HepG2 (cell line): Measurements from ENCODE around the gene C17orf75. TPM values are rescaled to one million over a fixed set of nuclear protein-coding genes. Genes with fewer than 3 reads are reported as not detected.

ENCODE experiments used
- CTCF ChIP-seq: sonication (generic); formaldehyde crosslinking; IDR thresholded peaks from 2 replicates; pipeline ENCODE4 v1.5.0; 2020; ENCODE audit warnings: mild to moderate bottlenecking, missing genetic modification reagents, moderate library complexity
- FIP1L1 ChIP-seq: fragments of 200-400 bp; formaldehyde crosslinking; IDR thresholded peaks from 2 replicates; pipeline ENCODE4 v1.6.1; 2018; ENCODE audit warnings: low read depth, mild to moderate bottlenecking, low read length, moderate library complexity, borderline replicate concordance; ENCODE audit not compliant: insufficient read depth
- HNRNPL ChIP-seq: fragments of 200-400 bp; formaldehyde crosslinking; IDR thresholded peaks from 2 replicates; pipeline ENCODE4 v1.6.1; 2017; ENCODE audit warnings: mild to moderate bottlenecking, low read depth, low read length
- JDP2 ChIP-seq: sonication (generic); formaldehyde crosslinking; IDR thresholded peaks from 2 replicates; pipeline ENCODE4 v1.8.1; 2022; ENCODE audit warnings: missing genetic modification reagents, borderline replicate concordance
- NFKB2 ChIP-seq: sonication (generic); formaldehyde crosslinking; IDR thresholded peaks from 2 replicates; pipeline ENCODE4 v1.4.0; 2020; ENCODE audit warnings: missing genetic modification reagents, borderline replicate concordance
- NFRKB ChIP-seq: fragments of 450-650 bp; IDR thresholded peaks from 2 replicates; pipeline ENCODE4 v1.6.1; 2017
- POLR2A ChIP-seq, 2 experiments: IDR thresholded peaks; 2 replicates each; pipeline ENCODE4 v1.6.1; 2011; ENCODE audit warnings: low read depth in 2 of 2, low read length in 2 of 2, mild to moderate bottlenecking in 1 of 2, moderate library complexity in 1 of 2; ENCODE audit not compliant: insufficient read depth in 1 of 2
- SKI ChIP-seq: fragments of 450-650 bp; IDR thresholded peaks from one replicate; pipeline ENCODE4 v1.6.1; 2018; ENCODE audit warnings: mild to moderate bottlenecking; ENCODE audit not compliant: partially characterized antibody
- ZBTB20 ChIP-seq: sonication (generic); formaldehyde crosslinking; IDR thresholded peaks from 2 replicates; pipeline ENCODE4 v1.8.1; 2023; ENCODE audit warnings: missing genetic modification reagents, low read depth, mild to moderate bottlenecking, borderline replicate concordance
- ZC3H13 ChIP-seq: sonication (generic); formaldehyde crosslinking; IDR thresholded peaks from 2 replicates; pipeline ENCODE4 v1.8.1; 2023; ENCODE audit warnings: mild to moderate bottlenecking, missing genetic modification reagents, moderate library complexity
- ZNF121 ChIP-seq: sonication (generic); formaldehyde crosslinking; IDR thresholded peaks from 2 replicates; pipeline ENCODE4 v1.5.0; 2020; ENCODE audit warnings: mild to moderate bottlenecking, missing genetic modification reagents
- ZNF138 ChIP-seq: sonication (generic); formaldehyde crosslinking; IDR thresholded peaks from 2 replicates; pipeline ENCODE4 v1.5.0; 2020; ENCODE audit warnings: mild to moderate bottlenecking, low read depth, missing genetic modification reagents
- ZNF160 ChIP-seq: sonication (generic); formaldehyde crosslinking; IDR thresholded peaks from 2 replicates; pipeline ENCODE4 v1.8.0; 2022; ENCODE audit warnings: mild to moderate bottlenecking, inconsistent platforms, missing genetic modification reagents
- ZNF496 ChIP-seq: sonication (generic); formaldehyde crosslinking; IDR thresholded peaks from 2 replicates; pipeline ENCODE4 v1.8.1; 2023; ENCODE audit warnings: mild to moderate bottlenecking, moderate library complexity, missing genetic modification reagents; ENCODE audit not compliant: insufficient replicate concordance
- ZNF567 ChIP-seq: sonication (generic); formaldehyde crosslinking; IDR thresholded peaks from 2 replicates; pipeline ENCODE4 v1.8.1; 2023; ENCODE audit warnings: mild to moderate bottlenecking, missing genetic modification reagents, borderline replicate concordance
- ZNF572 ChIP-seq: sonication (generic); formaldehyde crosslinking; IDR thresholded peaks from 2 replicates; pipeline ENCODE4 v1.5.1; 2020; ENCODE audit warnings: mild to moderate bottlenecking, missing genetic modification reagents
- ZNF782 ChIP-seq: sonication (generic); formaldehyde crosslinking; IDR thresholded peaks from 2 replicates; pipeline ENCODE4 v1.4.0; 2020; ENCODE audit warnings: missing genetic modification reagents, mild to moderate bottlenecking, borderline replicate concordance
- ZSCAN29 ChIP-seq: sonication (generic); formaldehyde crosslinking; conservative IDR thresholded peaks from 2 replicates; pipeline ENCODE4 v1.4.0; 2020; ENCODE audit warnings: mild to moderate bottlenecking, missing genetic modification reagents
- polyA plus RNA-seq, 8 experiments: library from polyadenylated mRNA; depleted of rRNA in 3 of 8; stranded (reverse) in 7 of 8; unstranded in 1 of 8; fragments of >200 nt; fragmentation: Illumina TruSeq in 4 of 8; extraction: Trizol in 4 of 8; gene quantifications; 2 replicates each; pipeline versions ENCODE4 v1.2.1 to v1.2.3, GENCODE V29; 2011 to 2016; ENCODE audit warnings: low read depth in 4 of 8, missing spikeins in 1 of 8, mixed read lengths in 1 of 8; ENCODE audit not compliant: insufficient read depth in 1 of 8
- total RNA-seq, 5 experiments: library from RNA; depleted of rRNA; stranded (reverse); fragments of >200 nt; fragmentation: Illumina TruSeq; extraction: Trizol; gene quantifications; 2 replicates each; pipeline ENCODE4 v1.2.3, GENCODE V29; 2016; ENCODE audit warnings: low read depth in 1 of 5
- TF ChIP-seq, protein P1 (sequence below): sonication (generic); formaldehyde crosslinking; IDR thresholded peaks from 2 replicates; pipeline ENCODE4 v1.4.0; 2020; ENCODE audit warnings: missing genetic modification reagents, borderline replicate concordance
- TF ChIP-seq, protein P2 (sequence below): sonication (generic); IDR thresholded peaks from 2 replicates; pipeline ENCODE4 v1.6.1; 2016; ENCODE audit warnings: low read depth, borderline replicate concordance
- TF ChIP-seq, protein P3 (sequence below): sonication (generic); formaldehyde crosslinking; IDR thresholded peaks from 2 replicates; pipeline ENCODE4 v1.5.1; 2020; ENCODE audit warnings: missing genetic modification reagents, mild to moderate bottlenecking, borderline replicate concordance
- TF ChIP-seq, protein P4 (sequence below): sonication (generic); formaldehyde crosslinking; IDR thresholded peaks from 2 replicates; pipeline ENCODE4 v1.5.0; 2020; ENCODE audit warnings: mild to moderate bottlenecking, missing genetic modification reagents, borderline replicate concordance

Gene C17orf75
- total and polyA plus RNA-seq, 2 of the 13 experiments (the other 11 are each of a cell fraction or from before 2014, with no cell fraction given) = 16.2 to 33.0 TPM

DNA sequence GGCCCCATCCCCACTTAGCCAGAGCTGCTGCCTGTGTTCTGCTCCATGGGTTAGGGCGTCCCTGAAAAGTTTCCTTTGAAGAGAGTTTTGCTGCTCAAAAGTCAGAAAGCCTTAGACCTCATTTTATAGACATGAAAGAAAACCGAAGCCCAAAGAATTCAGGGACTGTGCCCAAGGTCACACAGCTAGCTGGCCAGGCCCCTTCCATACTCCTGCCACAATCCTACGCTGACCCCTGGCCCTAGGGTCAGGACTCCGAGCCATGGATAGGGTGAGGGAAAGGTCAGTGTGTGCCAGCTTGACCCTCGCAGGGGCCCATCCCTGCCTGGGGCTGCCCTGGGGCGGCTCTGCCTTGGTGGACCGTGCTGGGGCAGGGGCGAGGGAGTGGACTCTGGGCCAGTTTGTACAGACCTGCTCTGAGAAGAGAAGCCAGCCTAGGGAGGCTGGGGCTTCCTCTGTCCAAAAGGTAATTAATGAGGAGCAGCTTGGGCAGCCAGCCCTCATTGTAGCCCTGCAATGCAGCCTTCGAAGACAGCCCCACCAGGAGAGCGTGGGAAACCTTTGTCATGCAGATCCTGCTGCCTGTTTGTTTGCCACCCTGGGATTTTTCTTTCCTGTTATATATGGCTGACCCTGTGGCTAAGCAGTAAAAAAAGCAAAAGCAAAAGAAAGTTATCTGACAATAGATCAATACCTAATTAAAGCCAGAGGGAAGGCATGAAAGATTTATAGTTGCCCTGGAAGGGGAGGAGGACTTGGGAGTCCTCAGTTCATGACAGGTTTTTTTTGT is 38.9 kb downstream of the C17orf75 start (continued):
- TF ChIP-seq ZNF496 (CRISPR knock-in tag) = no peak
- TF ChIP-seq CTCF (CRISPR knock-in tag) = no peak
- TF ChIP-seq ZNF138 (CRISPR knock-in tag) = no peak
- TF ChIP-seq ZNF121 = no peak
- peak; percentile 49 for TF ChIP-seq SKI
- TF ChIP-seq, protein P1, sequence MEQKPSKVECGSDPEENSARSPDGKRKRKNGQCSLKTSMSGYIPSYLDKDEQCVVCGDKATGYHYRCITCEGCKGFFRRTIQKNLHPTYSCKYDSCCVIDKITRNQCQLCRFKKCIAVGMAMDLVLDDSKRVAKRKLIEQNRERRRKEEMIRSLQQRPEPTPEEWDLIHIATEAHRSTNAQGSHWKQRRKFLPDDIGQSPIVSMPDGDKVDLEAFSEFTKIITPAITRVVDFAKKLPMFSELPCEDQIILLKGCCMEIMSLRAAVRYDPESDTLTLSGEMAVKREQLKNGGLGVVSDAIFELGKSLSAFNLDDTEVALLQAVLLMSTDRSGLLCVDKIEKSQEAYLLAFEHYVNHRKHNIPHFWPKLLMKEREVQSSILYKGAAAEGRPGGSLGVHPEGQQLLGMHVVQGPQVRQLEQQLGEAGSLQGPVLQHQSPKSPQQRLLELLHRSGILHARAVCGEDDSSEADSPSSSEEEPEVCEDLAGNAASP (CRISPR knock-in tag) = peak; percentile 95
- TF ChIP-seq ZSCAN29 (CRISPR knock-in tag) = 0 out of 2 replicates have a peak, but pooled peaks have one; percentile 23
- no peak for TF ChIP-seq ZBTB20 (CRISPR knock-in tag)
- TF ChIP-seq, protein P2, sequence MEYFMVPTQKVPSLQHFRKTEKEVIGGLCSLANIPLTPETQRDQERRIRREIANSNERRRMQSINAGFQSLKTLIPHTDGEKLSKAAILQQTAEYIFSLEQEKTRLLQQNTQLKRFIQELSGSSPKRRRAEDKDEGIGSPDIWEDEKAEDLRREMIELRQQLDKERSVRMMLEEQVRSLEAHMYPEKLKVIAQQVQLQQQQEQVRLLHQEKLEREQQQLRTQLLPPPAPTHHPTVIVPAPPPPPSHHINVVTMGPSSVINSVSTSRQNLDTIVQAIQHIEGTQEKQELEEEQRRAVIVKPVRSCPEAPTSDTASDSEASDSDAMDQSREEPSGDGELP = 0 out of 2 replicates have a peak, but pooled peaks have one; percentile 17
- TF ChIP-seq, protein P3, sequence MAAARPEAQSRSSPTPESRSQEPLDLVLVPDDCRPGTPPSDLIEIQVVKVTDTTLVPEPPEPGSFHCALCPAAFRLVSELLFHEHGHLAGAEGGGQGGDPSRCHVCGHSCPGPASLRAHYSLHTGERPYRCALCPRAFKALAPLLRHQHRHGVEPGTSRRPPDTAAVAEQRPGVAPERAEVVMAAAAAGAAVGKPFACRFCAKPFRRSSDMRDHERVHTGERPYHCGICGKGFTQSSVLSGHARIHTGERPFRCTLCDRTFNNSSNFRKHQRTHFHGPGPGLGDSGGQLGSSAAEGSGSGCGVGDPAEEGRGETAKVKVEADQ (CRISPR knock-in tag) = no peak
- TF ChIP-seq ZNF567 = no peak
- TF ChIP-seq POLR2A (IDR thresholded peaks at IDR 0.05; ENCODE audit: insufficient read depth in 1 of 2, low read depth in 2 of 2, low read length in 2 of 2) = no peak
- TF ChIP-seq NFKB2 (CRISPR knock-in tag) = peak; percentile 25; the same call in 1 of the 2 replicates
- no peak for TF ChIP-seq FIP1L1
- no peak for TF ChIP-seq NFRKB
- no peak for TF ChIP-seq JDP2
- TF ChIP-seq, protein P4, sequence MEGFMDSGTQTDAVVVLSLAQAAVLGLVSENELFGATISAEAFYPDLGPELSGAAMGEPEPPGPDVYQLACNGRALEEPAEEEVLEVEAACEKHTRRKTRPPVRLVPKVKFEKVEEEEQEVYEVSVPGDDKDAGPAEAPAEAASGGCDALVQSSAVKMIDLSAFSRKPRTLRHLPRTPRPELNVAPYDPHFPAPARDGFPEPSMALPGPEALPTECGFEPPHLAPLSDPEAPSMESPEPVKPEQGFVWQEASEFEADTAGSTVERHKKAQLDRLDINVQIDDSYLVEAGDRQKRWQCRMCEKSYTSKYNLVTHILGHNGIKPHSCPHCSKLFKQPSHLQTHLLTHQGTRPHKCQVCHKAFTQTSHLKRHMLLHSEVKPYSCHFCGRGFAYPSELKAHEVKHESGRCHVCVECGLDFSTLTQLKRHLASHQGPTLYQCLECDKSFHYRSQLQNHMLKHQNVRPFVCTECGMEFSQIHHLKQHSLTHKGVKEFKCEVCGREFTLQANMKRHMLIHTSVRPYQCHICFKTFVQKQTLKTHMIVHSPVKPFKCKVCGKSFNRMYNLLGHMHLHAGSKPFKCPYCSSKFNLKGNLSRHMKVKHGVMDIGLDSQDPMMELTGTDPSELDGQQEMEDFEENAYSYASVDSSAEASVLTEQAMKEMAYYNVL (CRISPR knock-in tag) = peak; percentile 76; the same call in 1 of the 2 replicates
- peak; percentile 97 for TF ChIP-seq HNRNPL
- TF ChIP-seq ZC3H13 = no peak
- 0 out of 2 replicates have a peak, but pooled peaks have one; percentile 51 for TF ChIP-seq ZNF572 (CRISPR knock-in tag)
- TF ChIP-seq ZNF160 = no peak
- TF ChIP-seq ZNF782 (CRISPR knock-in tag) = no peak
